Mesodermal cell (in vitro differentiated cells): ENCODE measurements around the gene SERINC2.
"Not testable (repeated sequence)": the region's sequence is repeated elsewhere in the genome, so short reads cannot be mapped to it uniquely, and the experiment has no call there.

Experiments used
- H3K27ac ChIP-seq: 2 replicates; pipeline ENCODE4 v1.7.0; 2013; ENCODE audit warnings: mild to moderate bottlenecking, low read depth, low read length, moderate library complexity; ENCODE audit not compliant: severe bottlenecking
- H3K36me3 ChIP-seq: 2 replicates; pipeline ENCODE4 v1.7.1; 2013; ENCODE audit warnings: mild to moderate bottlenecking, low read length, moderate library complexity; ENCODE audit not compliant: control insufficient read depth, insufficient read depth
- H3K4me1 ChIP-seq: one replicate; pipeline ENCODE4 v1.7.1; 2013; ENCODE audit warnings: mild to moderate bottlenecking, low read length; ENCODE audit not compliant: insufficient read depth, control insufficient read depth, poor library complexity, severe bottlenecking
- H3K4me3 ChIP-seq: 2 replicates; pipeline ENCODE4 v1.7.0; 2013; ENCODE audit warnings: low read length, control low read depth, mild to moderate bottlenecking; ENCODE audit not compliant: insufficient read depth, poor library complexity, severe bottlenecking; ENCODE audit errors: extremely low read depth
- H3K9me3 ChIP-seq: 2 replicates; pipeline ENCODE4 v1.7.1; 2013; ENCODE audit warnings: mild to moderate bottlenecking, low read length, moderate library complexity; ENCODE audit not compliant: control insufficient read depth
- WGBS, 2 experiments: methylation state at CpG; one replicate each; pipeline ENCODE4 v1.1.5; 2013; ENCODE audit warnings: missing lambda C conversion rate in 2 of 2; ENCODE audit not compliant: insufficient coverage in 2 of 2; 5-methylcytosine and 5-hydroxymethylcytosine counted together

The SERINC2 gene

GRCh38 chr1:31386576-31387243, 26.3 kb upstream of the SERINC2 start:
- not testable (repeated sequence) for H3K4me3 ChIP-seq, H3K36me3 ChIP-seq, H3K9me3 ChIP-seq, H3K27ac ChIP-seq, H3K4me1 ChIP-seq
- WGBS, 2 experiments: 73 to 90% methylated on average over 2 to 7 of the region's 8 CpGs

- no peak overlapping the region for H3K27ac ChIP-seq
Observed at GRCh38 chr1:31387612-31388011, 25.4 kb upstream of the SERINC2 start.

GRCh38 chr1:31389616-31390015, 23.4 kb upstream of the SERINC2 start:
- H3K27ac ChIP-seq: no peak overlapping the region
- no peaks in the 10 kb centered on the region for H3K9me3 ChIP-seq
- H3K36me3 ChIP-seq: no peaks in the 10 kb centered on the region
- no peaks in the 10 kb centered on the region for H3K4me1 ChIP-seq
- WGBS, 2 experiments: 77 to 100% methylated on average over 1 to 2 of the region's 7 CpGs
- H3K4me3 ChIP-seq: no peak overlapping the region

More at GRCh38 chr1:31387612-31388011, 25.4 kb upstream of the SERINC2 start:
- H3K36me3 ChIP-seq: no peaks in the 10 kb centered on the region
- WGBS, 2 experiments: 85 to 96% methylated on average over 8 to 10 of the region's 10 CpGs
- no peaks in the 10 kb centered on the region for H3K4me1 ChIP-seq
- no peak overlapping the region for H3K4me3 ChIP-seq
- H3K9me3 ChIP-seq: no peaks in the 10 kb centered on the region

GRCh38 chr1:31390071-31390470, 22.9 kb upstream of the SERINC2 start:
- Histone ChIP-seq H3K27ac (no peak overlapping the region), H3K36me3 (no peaks in the 10 kb centered on the region), H3K4me3 (no peak overlapping the region), H3K9me3 (no peaks in the 10 kb centered on the region), H3K4me1 (no peaks in the 10 kb centered on the region)
- WGBS, 2 experiments: 92 to 94% methylated on average over 7 of the region's 7 CpGs

GRCh38 chr1:31393463-31393862, 19.6 kb upstream of the SERINC2 start:
- peaks cover 6% of the 10 kb centered on the region for H3K4me1 ChIP-seq
- no peak overlapping the region for H3K27ac ChIP-seq
- no peaks in the 10 kb centered on the region for H3K36me3 ChIP-seq

DNA sequence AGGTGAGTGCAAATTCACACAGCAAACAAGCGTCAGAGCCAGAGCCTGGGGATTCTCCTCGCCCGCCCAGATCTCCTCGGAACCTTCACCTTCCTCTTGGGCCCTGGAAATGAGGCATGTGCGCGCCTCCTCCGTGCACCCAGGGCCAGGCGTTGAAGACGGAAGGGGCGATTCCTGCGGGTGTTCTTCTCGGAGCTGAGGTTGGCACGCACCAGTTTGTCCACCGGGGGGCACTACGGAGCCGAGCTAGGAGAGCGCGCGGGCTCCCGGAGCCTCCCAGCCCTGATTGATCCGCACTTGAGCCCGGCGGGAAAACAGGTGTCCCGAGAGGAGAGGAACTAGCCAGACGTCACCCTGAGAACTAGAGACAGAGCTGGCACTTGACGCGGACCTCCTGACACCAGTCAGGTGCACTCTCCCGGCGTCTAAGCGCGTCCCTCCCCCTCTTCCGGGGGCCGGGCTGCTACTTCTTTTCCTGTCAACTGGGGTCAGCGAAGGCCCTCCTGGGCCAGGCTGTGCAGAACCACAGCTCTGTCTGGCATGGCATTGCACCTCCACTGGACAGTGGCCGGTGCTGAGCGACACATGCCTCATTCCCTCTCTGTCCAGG, 18.3 kb upstream of the SERINC2 start:
- no peaks in the 10 kb centered on the region for H3K9me3 ChIP-seq
- 5% methylated on average over 30 to 33 of the region's 36 CpGs for WGBS, 2 experiments
- no peak overlapping the region for H3K27ac ChIP-seq
- H3K4me3 ChIP-seq: no peak overlapping the region
- H3K4me1 ChIP-seq: peaks cover 6% of the 10 kb centered on the region
- no peaks in the 10 kb centered on the region for H3K36me3 ChIP-seq

More at GRCh38 chr1:31393463-31393862, 19.6 kb upstream of the SERINC2 start:
- no peak overlapping the region for H3K4me3 ChIP-seq
- no peaks in the 10 kb centered on the region for H3K9me3 ChIP-seq

GRCh38 chr1:31396633-31397351, 16.2 kb upstream of the SERINC2 start:
- no peaks in the 10 kb centered on the region for H3K9me3 ChIP-seq
- WGBS, 2 experiments: 90 to 100% methylated on average over 2 to 3 of the region's 3 CpGs
- H3K4me3 ChIP-seq: no peak overlapping the region
- H3K27ac ChIP-seq: no peak overlapping the region
- no peaks in the 10 kb centered on the region for H3K36me3 ChIP-seq
- peaks cover 6% of the 10 kb centered on the region for H3K4me1 ChIP-seq

GRCh38 chr1:31397360-31398095, 15.5 kb upstream of the SERINC2 start:
- H3K36me3 ChIP-seq: no peaks in the 10 kb centered on the region
- peaks cover 6% of the 10 kb centered on the region for H3K4me1 ChIP-seq
- H3K27ac ChIP-seq: no peak overlapping the region
- H3K9me3 ChIP-seq: no peaks in the 10 kb centered on the region
- no peak overlapping the region for H3K4me3 ChIP-seq
- 90 to 95% methylated on average over 2 to 4 of the region's 4 CpGs for WGBS, 2 experiments

DNA sequence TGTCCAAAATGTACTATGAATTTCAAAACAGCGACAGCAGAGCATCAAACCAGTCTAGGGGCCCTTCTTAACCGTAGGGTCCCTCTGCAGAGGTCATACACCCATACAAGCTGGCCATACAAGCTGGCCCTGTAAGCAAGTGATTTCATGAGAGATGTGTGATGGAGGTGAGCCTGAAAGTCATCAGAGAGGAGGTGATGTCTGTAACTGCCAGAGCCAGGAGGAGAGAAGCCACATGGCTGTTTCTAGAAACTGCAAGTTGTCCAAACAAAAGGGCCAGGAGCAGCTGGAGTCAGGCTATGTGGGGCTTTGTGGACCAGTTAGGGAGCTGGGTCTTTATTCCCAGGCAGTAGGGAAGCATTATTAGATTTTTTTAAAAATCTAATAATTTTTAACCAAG, 14.8 kb upstream of the SERINC2 start:
- WGBS, 2 experiments: 90 to 100% methylated on average over 2 of the region's 2 CpGs
- H3K4me1 ChIP-seq: peaks cover 6% of the 10 kb centered on the region
- H3K9me3 ChIP-seq: no peaks in the 10 kb centered on the region
- no peak overlapping the region for H3K27ac ChIP-seq
- H3K4me3 ChIP-seq: no peak overlapping the region
- no peaks in the 10 kb centered on the region for H3K36me3 ChIP-seq

- Histone ChIP-seq H3K4me3 (no peak overlapping the region), H3K36me3 (no peaks in the 10 kb centered on the region), H3K4me1 (peaks cover 6% of the 10 kb centered on the region), H3K9me3 (no peaks in the 10 kb centered on the region), H3K27ac (no peak overlapping the region)
- WGBS, 2 experiments: 82 to 100% methylated on average over 1 of the region's 3 CpGs
Observed at GRCh38 chr1:31399976-31400375, 13.0 kb upstream of the SERINC2 start.
